Endometrial microvascular endothelial cells (primary cell): ENCODE data around the gene SP7. TPM values are rescaled to one million over a fixed set of nuclear protein-coding genes. Genes with fewer than 3 reads are reported as not detected.
"Not testable (repeated sequence)": the region's sequence is repeated elsewhere in the genome, so short reads cannot be mapped to it uniquely, and the experiment has no call there.

Experiments
- in situ Hi-C: cut with HindIII; loops from 2 replicates; pipeline ENCODE4 v1.10.0; 2017; ENCODE audit warnings: low sequenced_read_pairs, low pct_unique_long_range_greater_than_20kb; ENCODE audit errors: inconsistent ontology term
- total RNA-seq: library from RNA; depleted of rRNA; stranded (reverse); fragments of >200 nt; gene quantifications from one replicate; pipeline ENCODE4 v1.2.3, GENCODE V29; 2015; ENCODE audit errors: inconsistent ontology term

SP7 gene
- total RNA-seq, 1 donor from 2014 or later, result not detected

DNA sequence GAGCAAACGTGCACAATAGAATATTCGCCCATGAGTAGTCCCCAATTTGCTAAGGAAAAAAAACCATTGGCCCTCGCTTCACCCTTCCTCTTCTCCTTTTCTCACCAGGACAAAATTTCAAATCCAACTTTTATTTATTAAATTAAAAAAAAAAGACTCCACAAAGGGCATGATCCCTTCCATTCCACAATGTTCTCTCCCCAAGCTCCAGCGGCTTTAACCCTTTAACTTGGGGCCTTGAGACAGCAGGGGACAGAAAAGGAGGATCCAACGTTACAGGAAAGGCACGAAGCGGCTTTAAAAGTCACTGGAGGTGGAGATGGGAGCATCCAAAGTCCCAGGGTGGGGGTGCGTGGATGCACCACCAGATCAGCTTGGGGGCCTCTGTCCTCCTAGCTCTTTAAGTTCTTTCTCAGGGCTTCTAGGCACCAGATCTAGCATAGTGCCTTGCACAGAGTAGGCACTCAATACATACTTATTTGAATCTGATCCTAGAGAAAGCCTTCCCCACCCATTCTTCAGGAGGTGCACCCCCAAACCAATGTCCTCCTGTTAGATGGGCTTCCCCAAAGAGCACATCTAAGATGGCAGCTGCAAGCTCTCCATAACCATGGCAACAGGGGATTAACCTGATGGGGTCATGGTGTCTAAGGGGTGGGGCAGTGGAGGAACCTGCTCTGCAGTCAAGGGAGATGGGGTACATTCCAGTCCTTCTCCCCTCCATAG, 9.5 kb downstream of the SP7 start:
- in situ Hi-C loops, result no loop called here

DNA sequence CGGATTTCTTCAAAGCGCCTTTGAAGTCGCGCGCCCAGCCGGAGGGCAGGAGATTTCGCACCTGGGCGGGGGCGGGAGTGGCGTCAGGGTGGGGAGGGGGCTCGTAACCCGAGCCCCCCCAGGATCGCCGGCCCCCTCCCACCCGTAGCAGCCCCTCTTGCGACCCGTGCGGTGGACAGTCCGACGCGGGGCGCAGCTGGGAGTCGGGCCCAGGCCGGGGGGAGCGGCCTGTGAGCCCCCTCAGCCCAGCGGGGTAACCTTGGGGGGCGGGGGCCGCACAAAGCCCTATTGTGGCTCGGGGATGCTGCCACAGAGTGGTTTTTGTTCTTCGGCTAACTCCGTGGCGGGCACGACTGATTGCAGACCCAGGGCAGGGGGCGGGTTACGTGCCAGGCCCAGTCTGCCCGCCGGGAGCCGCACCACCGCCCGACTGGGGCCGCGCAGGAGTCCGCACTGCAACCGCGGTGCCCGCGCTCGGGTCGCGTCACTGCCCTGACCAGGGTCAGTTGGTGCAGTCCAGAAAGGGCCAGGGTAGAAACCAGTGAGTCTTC, 10.6 kb downstream of the SP7 start:
- in situ Hi-C loops, result no loop called here

DNA sequence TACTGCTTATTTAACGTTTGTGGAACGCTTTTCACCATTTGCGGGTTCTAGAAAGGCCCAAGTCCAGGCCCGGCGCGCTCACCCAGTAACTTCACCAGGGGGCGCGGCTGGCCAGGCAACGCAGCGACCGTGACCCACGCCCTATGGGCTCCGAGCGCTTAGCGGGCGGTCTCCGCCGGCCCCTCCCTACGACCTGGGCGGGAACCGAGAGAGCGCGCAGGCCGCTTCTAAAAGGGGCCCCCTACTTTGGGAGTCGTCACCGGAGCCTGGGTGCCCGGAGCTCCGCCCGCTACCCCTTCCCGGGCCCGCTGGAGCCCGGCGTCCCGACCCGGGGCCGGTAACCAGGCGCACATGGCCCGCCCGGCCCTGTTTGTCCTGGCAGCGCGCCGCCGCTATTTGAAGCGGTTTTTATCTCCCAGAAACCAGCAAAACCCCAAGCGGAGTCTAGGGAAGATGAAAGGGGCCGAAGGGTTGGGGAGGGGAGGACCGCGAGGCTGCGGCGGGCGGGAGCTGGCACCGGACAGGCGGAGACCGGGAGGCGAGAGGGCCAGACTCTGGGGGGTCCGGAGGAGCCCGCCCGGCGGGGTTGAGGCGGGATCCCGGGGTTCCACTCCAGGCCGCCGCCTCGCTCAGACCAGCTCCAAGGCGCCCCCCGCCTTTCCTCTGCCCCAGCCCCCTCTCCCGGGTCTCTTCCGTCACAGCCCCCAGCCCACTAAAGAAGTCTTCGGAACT, 11.2 kb downstream of the SP7 start:
- in situ Hi-C loops, result no loop called here

DNA sequence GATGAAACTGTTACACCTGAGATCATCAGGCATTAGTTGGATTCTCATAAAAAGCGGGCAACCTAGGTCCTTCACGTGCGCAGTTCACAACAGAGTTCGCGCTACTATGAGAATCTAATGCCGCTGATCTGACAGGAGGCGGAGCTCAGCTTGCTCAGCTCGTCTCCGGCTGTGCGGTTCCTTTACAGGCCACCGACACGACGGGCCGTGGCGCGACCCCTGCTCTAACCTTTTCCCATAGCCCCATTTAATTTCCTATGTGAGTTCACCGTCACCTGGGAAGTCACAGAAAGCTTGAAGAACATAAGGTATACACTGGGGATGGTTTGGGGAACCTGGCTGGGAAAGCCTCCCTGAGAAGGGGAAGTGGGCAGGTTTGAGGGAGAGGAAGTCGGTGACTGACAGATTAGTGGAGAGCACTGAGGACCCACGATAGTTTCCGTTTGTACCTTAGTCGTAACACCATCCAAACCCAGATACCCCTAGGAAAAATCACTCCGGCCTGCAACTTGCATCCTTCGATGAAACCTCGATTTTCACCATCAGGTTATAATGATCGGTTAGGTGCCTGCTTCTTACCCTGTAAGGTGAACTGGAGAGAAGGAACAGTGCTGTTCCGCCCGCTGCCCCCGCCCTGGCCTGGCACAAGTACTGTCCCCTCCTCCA, 11.9 kb downstream of the SP7 start:
- in situ Hi-C loops, result no loop called here

DNA sequence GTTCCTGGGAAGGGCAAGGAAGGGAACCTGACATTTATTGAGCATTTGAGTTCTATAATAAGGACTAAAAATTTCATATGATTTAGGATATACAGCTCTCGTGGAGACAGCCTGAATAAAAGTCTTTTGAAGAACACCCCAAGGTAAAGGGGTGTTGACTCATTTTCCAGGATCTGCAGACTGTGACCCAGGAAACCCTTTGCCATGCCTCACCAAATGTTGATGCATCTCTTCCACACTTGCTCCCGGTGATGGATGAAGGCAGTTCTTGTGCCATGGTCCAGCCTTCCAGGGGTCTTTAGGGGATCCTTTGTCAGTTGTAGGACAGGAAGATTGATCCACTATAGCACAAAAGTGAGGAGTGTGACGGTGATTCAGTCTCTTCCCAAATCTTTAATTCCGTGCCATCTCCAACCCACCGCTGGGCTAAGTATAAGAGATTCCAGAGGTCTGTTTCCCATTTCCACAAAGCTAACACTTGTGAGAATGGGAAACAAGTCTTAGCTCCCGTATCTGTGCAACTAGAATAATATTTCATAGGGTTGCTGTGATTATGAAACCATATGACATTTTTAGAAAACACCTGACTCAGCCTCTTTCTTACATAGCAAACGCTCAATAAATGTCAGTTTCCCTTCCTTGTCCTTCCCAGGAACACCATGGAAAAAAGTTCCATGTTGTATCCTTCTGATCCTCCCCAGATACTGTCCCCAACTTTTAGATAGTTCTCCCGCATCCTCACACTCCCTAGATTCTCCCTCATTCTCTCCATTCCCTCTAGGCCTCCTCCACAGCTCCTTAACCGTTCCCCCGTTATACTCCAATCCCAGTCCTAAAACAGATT, 15.6 kb downstream of the SP7 start:
- in situ Hi-C loops, result no loop called here

DNA sequence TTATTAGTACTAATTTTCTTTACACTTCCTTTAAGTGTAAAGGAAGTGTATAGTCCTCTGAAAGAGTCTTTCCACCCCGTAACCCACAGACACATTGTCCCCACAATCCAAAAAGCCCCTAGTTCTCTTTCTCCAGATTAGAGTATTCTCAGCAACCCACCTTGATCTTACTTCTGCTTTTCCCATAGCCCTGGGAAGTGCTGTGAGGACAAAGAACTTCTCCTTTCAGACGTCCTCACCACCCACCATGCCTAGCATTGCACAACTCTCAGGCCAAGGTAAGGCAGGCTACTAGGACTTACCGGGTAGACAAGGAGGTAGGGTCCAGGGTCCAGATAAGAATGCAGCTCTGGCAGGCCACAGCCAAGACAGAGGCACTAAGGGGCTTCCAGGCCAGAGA, 22.2 kb downstream of the SP7 start:
- in situ Hi-C loops, result no loop called here

DNA sequence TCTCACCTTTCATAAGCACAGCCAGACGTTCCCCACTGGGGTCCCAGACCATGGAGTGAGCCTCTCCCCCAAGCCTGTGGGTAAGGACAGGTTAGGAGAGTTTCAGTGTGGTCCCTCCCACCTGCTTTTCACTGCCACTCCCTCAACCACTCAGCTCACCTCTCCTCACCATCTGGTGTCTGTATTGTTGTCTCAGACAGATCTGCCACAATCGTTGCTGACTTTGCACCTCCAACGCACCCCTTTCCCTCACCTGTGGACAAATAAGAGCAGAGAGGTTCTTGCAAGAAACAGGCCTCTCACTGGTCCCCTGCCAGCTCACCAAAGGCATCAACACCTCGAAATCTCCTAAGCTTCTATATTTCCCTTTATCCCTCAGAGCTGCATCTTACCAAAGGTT, 27.9 kb downstream of the SP7 start:
- in situ Hi-C loops, result no loop called here

DNA sequence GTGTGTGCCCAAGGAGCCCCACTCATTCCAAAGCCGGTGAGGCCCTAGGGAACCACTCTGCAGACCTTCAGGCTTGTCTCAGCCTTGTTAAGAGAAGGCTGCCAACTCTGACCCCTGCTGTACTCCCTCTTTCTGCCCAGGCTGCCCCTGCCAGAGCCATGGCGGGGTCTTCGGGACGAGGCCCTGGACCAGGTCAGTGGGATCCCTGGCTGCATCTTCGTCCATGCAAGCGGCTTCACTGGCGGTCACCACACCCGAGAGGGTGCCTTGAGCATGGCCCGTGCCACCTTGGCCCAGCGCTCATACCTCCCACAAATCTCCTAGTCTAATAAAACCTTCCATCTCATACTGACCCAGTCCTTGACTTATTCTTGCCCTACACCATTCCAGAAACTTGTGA, 29.3 kb downstream of the SP7 start:
- in situ Hi-C loops, result no loop called here

DNA sequence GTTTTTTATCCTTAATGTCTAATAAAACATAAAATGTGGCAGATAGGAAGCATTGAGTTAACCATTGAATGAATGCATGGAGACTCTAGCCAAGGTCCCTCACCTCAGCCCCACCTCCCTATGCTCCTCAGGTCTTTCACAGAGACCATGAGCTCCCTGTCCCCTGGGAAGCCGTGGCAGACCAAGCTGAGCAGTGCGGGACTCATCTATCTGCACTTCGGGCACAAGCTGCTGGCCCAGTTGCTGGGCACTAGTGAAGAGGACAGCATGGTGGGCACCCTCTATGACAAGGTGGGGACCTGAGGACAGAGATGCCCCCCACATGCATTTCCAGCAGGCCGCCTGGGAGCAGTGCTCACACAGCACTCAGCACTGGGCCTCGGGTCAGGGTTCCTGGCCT, 33.3 kb downstream of the SP7 start:
- in situ Hi-C loops, result no loop called here

DNA sequence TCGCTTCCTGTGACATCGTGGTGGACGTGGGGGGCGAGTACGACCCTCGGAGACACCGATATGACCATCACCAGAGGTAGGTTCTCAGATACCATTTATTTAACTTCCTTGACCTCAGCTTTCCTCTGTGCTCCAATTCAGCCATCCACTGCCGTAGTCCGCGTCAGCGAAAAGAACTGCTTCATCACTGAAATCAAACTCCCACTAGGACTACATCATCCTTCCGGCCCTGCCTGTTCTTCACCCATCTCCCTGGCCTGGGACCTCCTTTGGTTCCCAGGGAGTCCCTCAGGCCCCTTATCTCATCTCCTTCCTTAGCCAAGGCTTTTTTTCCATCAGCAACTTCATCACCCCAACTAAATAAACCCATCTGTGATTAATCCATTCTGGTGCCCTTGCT, 36.0 kb downstream of the SP7 start:
- in situ Hi-C loops, result no loop called here

DNA sequence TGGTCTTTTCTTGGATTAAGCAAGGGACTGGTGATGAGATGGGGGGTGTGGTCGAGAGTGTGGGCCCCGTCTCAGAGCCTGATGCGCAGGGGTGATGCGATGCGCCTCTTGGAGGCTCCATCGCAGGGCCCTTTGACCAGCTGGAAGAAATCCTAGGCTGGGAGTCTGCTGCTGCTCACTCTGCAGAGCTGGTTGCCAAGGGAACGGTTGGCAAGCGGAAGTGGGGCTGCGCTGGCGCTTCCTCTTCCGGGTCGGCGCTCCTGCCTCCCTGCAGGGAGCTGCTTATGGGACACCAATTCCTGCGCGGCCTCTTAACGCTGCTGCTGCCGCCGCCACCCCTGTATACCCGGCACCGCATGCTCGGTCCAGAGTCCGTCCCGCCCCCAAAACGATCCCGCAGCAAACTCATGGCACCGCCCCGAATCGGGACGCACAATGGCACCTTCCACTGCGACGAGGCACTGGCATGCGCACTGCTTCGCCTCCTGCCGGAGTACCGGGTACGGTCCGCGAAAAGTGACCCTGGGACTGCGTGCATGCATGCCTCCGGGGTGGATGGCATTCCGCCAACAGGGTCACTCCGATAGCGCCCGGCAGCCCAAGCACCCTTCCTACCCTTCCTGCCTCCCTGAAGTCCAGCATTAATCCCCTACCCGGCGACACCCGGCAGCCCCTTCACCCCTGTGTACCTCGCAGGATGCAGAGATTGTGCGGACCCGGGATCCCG, 36.5 kb downstream of the SP7 start, which contains the start of gene MYG1:
MYG1 (plus strand) TSS at position 242 of the 727 bp plus-strand sequence; CDS start at position 285, 43 bp downstream.
- in situ Hi-C loops, result no loop called here

DNA sequence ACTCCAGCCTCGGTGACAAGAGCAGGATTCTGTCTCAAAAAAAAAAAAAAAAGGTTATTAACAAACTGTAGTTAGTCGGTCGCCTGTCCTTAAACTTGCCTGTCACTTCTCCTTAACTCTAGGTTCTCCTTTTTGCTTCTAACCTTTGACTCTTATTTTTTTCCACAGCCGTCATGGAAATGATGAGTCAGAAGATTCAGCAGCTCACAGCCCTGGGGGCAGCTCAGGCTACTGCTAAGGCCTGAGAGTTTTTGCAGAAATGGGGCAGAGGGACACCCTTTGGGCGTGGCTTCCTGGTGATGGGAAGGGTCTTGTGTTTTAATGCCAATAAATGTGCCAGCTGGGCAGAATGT, 37.1 kb downstream of the SP7 start:
- in situ Hi-C loops, result no loop called here

DNA sequence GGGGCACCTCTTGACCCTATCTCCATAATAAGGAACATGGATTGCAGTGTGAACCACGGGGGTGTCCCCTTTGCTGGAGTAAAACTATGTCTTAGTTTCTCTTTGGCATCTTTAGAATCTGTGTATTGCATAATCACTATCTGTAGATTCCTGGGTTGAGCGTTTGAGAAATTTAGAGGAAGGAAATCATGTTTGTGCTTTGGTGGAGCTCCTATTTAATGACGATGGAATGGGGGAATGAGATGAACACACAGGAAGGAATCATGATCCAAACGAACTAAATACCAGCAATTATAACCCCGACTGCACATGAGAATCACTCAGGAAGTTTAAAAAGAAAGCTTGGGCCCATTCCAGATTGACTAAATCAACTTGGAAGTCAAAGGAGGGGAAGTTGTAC, 38.0 kb downstream of the SP7 start:
- in situ Hi-C loops, result no loop called here

DNA sequence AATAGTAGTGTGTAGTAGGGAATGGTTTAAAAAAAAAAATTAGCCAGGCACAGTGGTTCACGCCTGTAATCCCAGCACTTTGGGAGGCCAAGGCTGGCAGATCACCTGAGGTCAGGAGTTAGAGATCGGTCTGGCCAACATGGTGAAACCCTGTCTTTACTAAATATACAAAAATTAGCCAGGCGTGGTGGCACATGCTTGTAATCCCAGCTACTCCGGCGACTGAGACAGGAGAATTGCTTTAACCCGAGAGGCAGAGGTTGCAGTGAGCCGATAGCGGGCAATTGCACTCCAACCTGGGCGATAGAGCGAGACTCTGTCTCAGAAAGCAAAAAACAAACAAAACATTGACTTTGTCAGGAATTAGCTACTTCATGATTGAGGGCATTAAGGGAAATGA, 39.0 kb downstream of the SP7 start:
- in situ Hi-C loops, result not testable (repeated sequence)

DNA sequence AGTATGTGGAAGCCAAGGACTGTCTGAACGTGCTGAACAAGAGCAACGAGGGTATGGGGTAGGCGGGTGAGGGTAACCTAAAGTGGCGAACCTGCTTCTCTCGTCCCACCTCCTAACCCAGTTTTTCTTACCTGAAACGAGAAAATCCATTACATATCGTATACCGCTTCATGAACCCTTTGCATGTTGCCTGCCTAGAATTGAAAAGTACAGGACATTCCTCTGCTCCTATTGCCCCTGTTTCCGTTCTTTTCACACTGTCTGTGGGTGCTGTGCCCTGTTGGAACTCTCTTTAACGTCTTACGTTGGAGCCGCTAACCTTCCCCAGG, 40.3 kb downstream of the SP7 start:
- in situ Hi-C loops, result no loop called here

DNA sequence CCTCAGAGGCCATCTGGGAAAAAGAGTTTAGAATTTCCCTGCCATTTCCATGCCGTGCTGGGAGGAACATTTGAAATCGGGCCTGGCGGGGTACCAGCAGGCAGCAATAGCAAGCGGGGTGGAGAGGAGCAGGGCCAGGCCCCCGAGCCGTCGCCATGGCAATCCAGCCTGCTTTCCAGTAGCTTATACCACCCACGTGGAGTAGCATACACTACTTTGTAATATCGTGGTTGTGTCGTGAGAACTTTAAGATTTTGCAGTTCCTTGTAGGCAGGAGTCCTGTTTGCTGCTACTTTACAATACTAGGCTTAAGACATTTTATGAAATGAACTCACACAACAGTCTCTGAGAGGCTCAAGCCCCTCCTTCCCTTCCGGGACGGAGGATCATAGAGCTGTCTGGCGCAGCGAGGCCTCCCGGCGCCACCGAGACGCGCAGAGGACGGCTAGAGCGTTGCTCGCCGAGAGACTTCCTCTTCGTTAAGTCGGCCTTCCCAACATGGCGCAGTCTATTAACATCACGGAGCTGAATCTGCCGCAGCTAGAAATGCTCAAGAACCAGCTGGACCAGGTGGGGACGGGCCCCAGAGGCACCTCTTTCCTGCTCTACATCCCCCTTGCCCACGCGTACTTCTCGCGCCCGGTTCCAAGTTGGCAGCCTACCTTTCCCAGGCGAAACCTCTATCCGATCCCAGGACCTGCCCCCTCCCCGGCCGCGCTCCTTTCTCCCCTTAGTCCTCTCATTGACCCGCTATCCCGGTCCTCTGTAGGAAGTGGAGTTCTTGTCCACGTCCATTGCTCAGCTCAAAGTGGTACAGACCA, 40.9 kb downstream of the SP7 start, which contains the start of gene PFDN5:
PFDN5 (plus strand) TSS at position 473 of the 821 bp plus-strand sequence; CDS start at position 499, 26 bp downstream.
- in situ Hi-C loops, result no loop called here

DNA sequence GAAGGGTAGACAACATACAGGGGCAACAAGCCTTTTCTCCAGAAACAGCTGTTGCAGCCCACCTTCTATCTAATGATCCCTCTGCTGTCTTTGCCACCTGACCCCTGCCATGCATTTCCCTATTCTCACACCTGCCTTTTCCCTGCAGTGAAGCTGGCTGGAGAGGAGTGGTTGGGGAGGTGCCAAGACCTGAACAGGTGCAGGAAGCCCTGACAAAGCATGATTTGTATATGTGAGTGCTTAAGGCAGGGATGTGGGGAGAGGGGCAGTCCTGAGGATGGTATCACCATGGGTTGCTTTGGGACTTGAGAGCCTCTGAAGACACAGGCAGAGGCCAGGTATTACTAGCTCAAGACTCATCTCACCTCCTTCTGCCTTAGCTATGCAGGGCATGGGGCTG, 43.7 kb downstream of the SP7 start:
- in situ Hi-C loops, result no loop called here

DNA sequence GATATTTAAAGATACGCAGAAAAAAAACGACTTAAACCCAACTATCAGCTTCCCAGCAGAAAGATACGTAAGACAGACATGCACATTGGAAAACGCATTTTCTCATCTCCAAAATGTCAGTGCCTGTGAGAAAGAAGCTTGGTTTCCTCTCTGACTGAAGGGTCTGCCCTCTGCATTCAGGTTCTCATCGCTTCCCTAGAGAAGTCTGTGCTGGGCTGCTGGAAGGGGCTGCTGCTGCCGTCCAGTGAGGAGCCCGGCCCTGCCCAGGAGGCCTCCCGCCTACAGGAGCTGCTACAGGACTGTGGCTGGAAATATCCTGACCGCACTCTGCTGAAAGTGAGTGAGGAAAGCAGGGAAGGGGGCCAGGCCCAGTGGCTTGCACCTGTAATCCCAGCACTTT, 45.5 kb downstream of the SP7 start:
- in situ Hi-C loops, result no loop called here
